NCI-H2081 treated with DMSO at 0.1 percent for 48 hours (cell line): Measurements from ENCODE around the gene FXN.

Experiments used
- DNase-seq: peaks from one replicate; lab custom pipeline; 2025; lab: John Stamatoyannopoulos, UW

Gene FXN

DNA sequence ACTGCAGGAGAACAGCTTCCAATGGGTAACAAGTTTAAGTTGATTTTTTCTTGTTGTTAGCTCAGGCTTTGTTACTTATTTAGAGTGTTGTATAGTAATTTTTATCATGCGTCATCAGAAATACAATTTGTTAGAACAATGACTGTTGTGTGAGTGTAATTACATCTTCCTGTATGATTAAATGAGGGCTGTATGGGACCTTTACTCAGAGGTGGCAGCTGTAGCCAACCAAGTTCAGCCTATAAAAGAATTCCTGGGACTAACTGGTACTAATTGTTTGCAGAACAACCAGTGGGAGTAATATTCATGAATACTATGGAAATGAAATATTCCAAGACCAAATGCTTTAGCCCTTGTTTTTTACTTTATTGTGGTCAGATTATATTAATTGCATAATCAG, 107.7 kb downstream of the FXN start:
- DNase-seq = no peak

- no peak for DNase-seq
Observed at GRCh38 chr9:69145144-69145715, 109.7 kb downstream of the FXN start.

DNA sequence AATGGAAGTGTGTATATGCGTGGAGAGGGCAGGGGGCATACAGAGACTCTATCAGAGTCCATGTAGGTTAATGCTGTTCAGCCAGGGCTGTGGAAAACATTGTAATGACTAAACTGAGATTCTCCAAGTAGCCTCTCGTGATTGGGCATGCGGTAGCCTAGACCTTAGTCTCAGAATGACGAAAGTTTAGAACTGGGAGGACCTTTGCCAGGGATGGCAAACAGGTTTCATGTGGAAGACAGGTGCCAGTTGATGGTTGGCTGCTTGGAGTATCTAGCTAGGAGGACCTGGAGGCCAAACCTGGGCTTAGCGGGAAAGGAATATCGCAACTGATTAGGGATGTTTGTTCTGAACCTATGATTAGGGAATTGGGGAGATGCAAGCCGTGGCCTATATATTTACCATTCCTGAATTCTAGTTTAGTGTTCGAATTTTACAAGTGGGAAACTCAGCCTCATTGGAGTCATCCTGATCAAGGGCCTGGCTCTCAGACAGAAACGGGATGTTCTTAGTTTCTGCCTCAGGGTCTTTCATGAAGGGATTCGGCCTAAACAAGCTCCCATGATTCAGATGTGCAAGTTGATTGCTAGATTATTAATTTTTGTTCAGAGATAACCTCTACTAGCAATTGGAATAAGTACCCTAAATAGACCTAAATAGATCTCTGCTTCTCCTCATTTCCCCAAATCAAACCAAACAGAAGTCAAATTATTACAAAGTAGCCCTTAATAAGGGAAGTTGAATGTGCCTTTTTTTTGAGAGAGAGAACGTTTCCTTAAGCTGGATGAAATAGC, 111.7 kb downstream of the FXN start:
- no peak for DNase-seq

- no peak for DNase-seq
Observed at GRCh38 chr9:69149321-69149807, 113.8 kb downstream of the FXN start.
